Activated CD4-positive, alpha-beta T cell treated with anti-CD3 and anti-CD28 coated beads, Interleukin-2, amount 10 ng/mL, durations not matched to agents 24 days and 14 days (primary cell): Measurements from ENCODE around the gene TEAD3. TPM values are rescaled to one million over a fixed set of nuclear protein-coding genes. Genes with fewer than 3 reads are reported as not detected.
A peak's percentile ranks its signal among the peaks of the same experiment; 100 is the strongest.
"Not testable (repeated sequence)": the region's sequence is repeated elsewhere in the genome, so short reads cannot be mapped to it uniquely, and the experiment has no call there.

Experiments
- DNase-seq: peaks from one replicate; pipeline ENCODE4 v3.0.0; 2022
- H3K27ac Mint-ChIP-seq: one replicate; pipeline ENCODE4 v1.8.0; 2022; ENCODE audit warnings: mild to moderate bottlenecking, mixed read lengths
- H3K27me3 Mint-ChIP-seq: one replicate; pipeline ENCODE4 v1.8.0; 2022; ENCODE audit warnings: mixed read lengths
- H3K36me3 Mint-ChIP-seq: one replicate; pipeline ENCODE4 v1.8.0; 2022; ENCODE audit warnings: low read depth, mild to moderate bottlenecking, mixed read lengths
- H3K4me1 Mint-ChIP-seq: one replicate; pipeline ENCODE4 v1.8.0; 2021; ENCODE audit warnings: mixed read lengths
- H3K4me3 Mint-ChIP-seq: one replicate; pipeline ENCODE4 v1.8.0; 2022; ENCODE audit warnings: mild to moderate bottlenecking, moderate library complexity, mixed read lengths
- H3K9me3 Mint-ChIP-seq: one replicate; pipeline ENCODE4 v1.8.0; 2021; ENCODE audit warnings: mixed read lengths
- intact Hi-C: fragments of 100-400 bp; cut with micrococcal nuclease; formaldehyde crosslinking; loops from one replicate; pipeline ENCODE4 v1.15.1; 2023
- total RNA-seq: library from RNA; stranded (reverse); gene quantifications from 2 replicates; pipeline ENCODE4 v1.2.3, GENCODE V29; 2022

Gene TEAD3
- 1.7 and 2.2 TPM in 2 replicates for total RNA-seq

GRCh38 chr6:35496841-35497570, at the start of gene TEAD3:
Gene TEAD3, minus strand, starts transcription at chr6:35497079.
- intact Hi-C loops: loop anchor here (5.0 kb wide), 1 partner anchor 45 kb away; the partner anchor contains the start of gene FANCE
- H3K36me3 Mint-ChIP-seq: peaks cover 2% of the 10 kb centered on the region
- H3K9me3 Mint-ChIP-seq: no peaks in the 10 kb centered on the region
- peaks cover 43% of the 10 kb centered on the region for H3K27me3 Mint-ChIP-seq
- peak within 1 kb of the TSS; percentile 82 for H3K4me3 Mint-ChIP-seq
- H3K27ac Mint-ChIP-seq: peak within 1 kb of the TSS; percentile 83
- peak; percentile 89 for DNase-seq
- peaks cover 15% of the 10 kb centered on the region for H3K4me1 Mint-ChIP-seq

DNA sequence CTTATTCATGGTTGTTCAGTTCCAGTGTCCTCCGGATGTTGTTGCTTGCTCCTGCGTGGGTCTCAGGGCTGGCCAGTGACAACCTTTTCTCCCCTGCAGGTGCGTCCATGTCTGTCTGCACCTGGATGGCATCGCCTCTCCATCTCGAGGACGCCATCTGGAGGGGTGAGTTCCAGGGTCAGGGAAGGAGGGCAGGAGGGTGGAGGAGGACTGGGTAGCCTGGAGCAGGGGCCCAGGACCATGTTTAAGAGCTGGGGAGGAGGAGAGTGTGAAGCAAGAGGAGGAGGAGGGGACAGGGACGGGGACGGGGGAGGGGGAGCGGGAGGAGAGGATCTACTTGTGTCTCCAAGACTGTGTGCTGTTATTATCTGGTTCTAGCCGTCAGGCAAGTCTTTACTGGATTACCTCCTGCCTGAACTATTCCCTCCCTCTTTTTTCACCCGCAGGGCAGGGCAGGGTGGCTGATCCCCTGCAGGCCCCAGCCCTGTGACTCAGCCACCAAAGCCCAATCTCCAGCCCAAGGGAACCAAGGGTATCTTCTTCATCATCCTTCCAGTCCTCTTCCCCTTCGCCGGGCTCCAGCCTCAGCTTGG, 48.0 kb upstream of the TEAD3 start:
- peaks cover 8% of the 10 kb centered on the region for H3K27me3 Mint-ChIP-seq

DNA sequence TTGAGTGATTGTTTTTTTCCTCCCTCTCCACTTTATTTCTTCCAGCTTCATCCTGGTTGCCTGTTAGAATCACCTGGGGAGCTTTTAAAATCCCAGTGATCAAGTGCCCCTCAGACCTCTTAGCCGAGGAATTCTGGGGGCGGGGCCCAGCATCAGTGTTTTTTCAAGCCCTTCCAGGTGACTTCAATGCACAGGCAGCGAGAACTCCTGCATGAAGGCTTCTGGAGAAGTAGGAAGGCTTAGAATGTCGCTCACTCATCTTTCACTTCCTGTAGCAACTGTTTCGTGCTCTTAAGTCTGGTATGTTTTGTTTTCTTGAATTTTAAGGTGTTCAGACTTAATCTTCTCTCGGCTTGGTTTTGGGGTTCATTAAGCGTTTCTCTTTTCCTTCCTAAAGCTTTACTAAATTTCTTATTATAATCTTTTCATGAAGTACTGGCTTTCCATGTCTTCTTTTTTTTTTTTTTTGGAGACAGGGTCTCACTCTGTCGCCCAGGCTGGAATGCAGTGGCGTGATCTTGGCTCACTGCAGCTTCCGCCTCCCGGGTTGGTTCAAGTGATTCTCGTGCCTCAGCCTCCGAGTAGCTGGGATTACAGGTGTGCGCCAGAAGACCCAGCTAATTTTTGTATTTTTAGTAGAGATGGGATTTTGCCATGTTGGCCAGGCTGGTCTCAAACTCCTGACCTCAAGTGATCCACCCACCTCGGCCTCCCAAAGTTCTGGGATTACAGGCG, 46.7 kb upstream of the TEAD3 start:
- Mint-ChIP-seq H3K27ac (no peak overlapping the region), H3K9me3 (no peaks in the 10 kb centered on the region), H3K4me3 (no peak overlapping the region), H3K4me1 (peaks cover 5% of the 10 kb centered on the region), H3K27me3 (peaks cover 10% of the 10 kb centered on the region), H3K36me3 (no peaks in the 10 kb centered on the region)
- DNase-seq: no peak
- intact Hi-C loops: no loop called here

More for the DNA sequence above, 48.0 kb upstream of the TEAD3 start:
- DNase-seq: no peak
- Mint-ChIP-seq H3K27ac (no peak overlapping the region), H3K9me3 (no peaks in the 10 kb centered on the region), H3K4me3 (no peak overlapping the region), H3K4me1 (peaks cover 5% of the 10 kb centered on the region), H3K36me3 (no peaks in the 10 kb centered on the region)
- intact Hi-C loops: no loop called here

GRCh38 chr6:35541836-35542235, 45.0 kb upstream of the TEAD3 start:
- Mint-ChIP-seq H3K27me3 (peaks cover 3% of the 10 kb centered on the region), H3K9me3 (no peaks in the 10 kb centered on the region), H3K4me1 (peaks cover 5% of the 10 kb centered on the region), H3K36me3 (no peaks in the 10 kb centered on the region), H3K4me3 (no peak overlapping the region), H3K27ac (no peak overlapping the region)
- intact Hi-C loops: no loop called here
- DNase-seq: no peak

DNA sequence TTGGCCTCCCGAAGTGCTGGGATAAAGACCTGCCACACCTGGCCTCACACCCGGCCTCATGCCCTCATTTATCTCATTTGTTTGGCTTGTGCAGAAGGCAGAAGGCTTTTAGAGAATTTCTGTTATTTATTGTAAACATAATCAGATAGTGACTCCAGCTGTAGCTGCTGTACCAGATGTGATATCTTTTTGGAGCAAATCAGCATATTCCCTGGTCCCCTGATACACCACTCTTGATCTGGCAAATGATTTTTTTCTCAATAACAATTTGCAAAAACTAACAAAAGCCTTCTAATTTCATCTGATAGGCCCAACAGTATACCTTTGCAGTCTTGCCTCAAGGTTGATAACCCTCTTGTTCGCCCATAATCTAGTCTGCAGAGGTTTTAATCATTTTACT, 42.3 kb upstream of the TEAD3 start:
- no peak overlapping the region for H3K4me3 Mint-ChIP-seq
- H3K9me3 Mint-ChIP-seq: no peaks in the 10 kb centered on the region
- intact Hi-C loops: no loop called here
- peaks cover 11% of the 10 kb centered on the region for H3K4me1 Mint-ChIP-seq
- H3K27me3 Mint-ChIP-seq: peaks cover 14% of the 10 kb centered on the region
- DNase-seq: no peak
- H3K27ac Mint-ChIP-seq: no peak overlapping the region
- no peaks in the 10 kb centered on the region for H3K36me3 Mint-ChIP-seq

- not testable (repeated sequence) for H3K9me3 Mint-ChIP-seq, H3K4me1 Mint-ChIP-seq, H3K27ac Mint-ChIP-seq
Observed at GRCh38 chr6:35535847-35536246, 39.0 kb upstream of the TEAD3 start.

GRCh38 chr6:35534407-35535170, 37.7 kb upstream of the TEAD3 start:
- Mint-ChIP-seq H3K4me1 (peaks cover 8% of the 10 kb centered on the region), H3K36me3 (no peaks in the 10 kb centered on the region), H3K4me3 (no peak overlapping the region), H3K27me3 (peaks cover 25% of the 10 kb centered on the region), H3K9me3 (no peaks in the 10 kb centered on the region), H3K27ac (no peak overlapping the region)
- no peak for DNase-seq
- intact Hi-C loops: no loop called here

More at GRCh38 chr6:35535847-35536246, 39.0 kb upstream of the TEAD3 start:
- intact Hi-C loops, DNase-seq, H3K4me3 Mint-ChIP-seq, H3K36me3 Mint-ChIP-seq: not testable (repeated sequence)
- peaks cover 25% of the 10 kb centered on the region for H3K27me3 Mint-ChIP-seq

- no peaks in the 10 kb centered on the region for H3K36me3 Mint-ChIP-seq
- H3K4me1 Mint-ChIP-seq: peaks cover 8% of the 10 kb centered on the region
- H3K27ac Mint-ChIP-seq: no peak overlapping the region
- no peak overlapping the region for H3K4me3 Mint-ChIP-seq
- H3K27me3 Mint-ChIP-seq: peaks cover 21% of the 10 kb centered on the region
- intact Hi-C loops: no loop called here
- no peak for DNase-seq
- no peaks in the 10 kb centered on the region for H3K9me3 Mint-ChIP-seq
Observed at GRCh38 chr6:35533981-35534380, 37.1 kb upstream of the TEAD3 start.

GRCh38 chr6:35532126-35532525, 35.2 kb upstream of the TEAD3 start:
- Mint-ChIP-seq H3K36me3 (no peaks in the 10 kb centered on the region), H3K27me3 (peaks cover 24% of the 10 kb centered on the region), H3K27ac (no peak overlapping the region), H3K4me1 (peaks cover 10% of the 10 kb centered on the region), H3K9me3 (no peaks in the 10 kb centered on the region), H3K4me3 (no peak overlapping the region)
- no peak for DNase-seq
- intact Hi-C loops: no loop called here

GRCh38 chr6:35524380-35525020, 27.6 kb upstream of the TEAD3 start:
- Mint-ChIP-seq H3K4me1 (peaks cover 16% of the 10 kb centered on the region), H3K4me3 (no peak overlapping the region), H3K9me3 (no peaks in the 10 kb centered on the region), H3K36me3 (no peaks in the 10 kb centered on the region), H3K27me3 (peaks cover 5% of the 10 kb centered on the region), H3K27ac (no peak overlapping the region)
- DNase-seq: no peak
- intact Hi-C loops: loop anchor here (5.0 kb wide), 1 partner anchor 58 kb away; no protein-coding TSS in a partner anchor

GRCh38 chr6:35522660-35523658, 26.1 kb upstream of the TEAD3 start:
- peaks cover 5% of the 10 kb centered on the region for H3K27me3 Mint-ChIP-seq
- peak overlapping the region; percentile 64 for H3K27ac Mint-ChIP-seq
- intact Hi-C loops: loop anchor here (1.0 to 5.0 kb wide), 3 partner anchors 29 to 214 kb away; partner anchors contain the start of gene ARMC12
- H3K4me1 Mint-ChIP-seq: peaks cover 16% of the 10 kb centered on the region
- H3K4me3 Mint-ChIP-seq: peak overlapping the region; percentile 73
- H3K9me3 Mint-ChIP-seq: no peaks in the 10 kb centered on the region
- DNase-seq: peak; percentile 89
- no peaks in the 10 kb centered on the region for H3K36me3 Mint-ChIP-seq

DNA sequence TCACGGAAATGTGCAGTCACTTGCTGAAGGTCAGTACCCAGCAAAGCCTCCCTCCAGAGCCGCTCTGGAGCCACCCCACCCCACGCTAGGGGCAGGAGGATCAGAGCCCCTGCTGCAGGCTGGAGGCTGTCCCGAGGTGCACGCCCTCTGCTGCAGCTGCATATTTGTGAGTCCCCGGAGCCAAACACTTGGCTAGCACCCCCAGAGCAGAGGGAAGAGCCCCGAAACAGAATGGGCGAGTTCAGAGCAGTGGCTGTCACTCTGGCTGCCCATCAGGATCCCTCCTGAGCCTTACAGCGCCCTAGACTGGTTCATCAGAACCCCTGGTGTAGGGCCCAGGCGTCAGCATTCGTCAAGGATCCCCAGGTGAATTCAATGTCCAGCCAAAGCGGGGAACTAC, 25.3 kb upstream of the TEAD3 start:
- no peak for DNase-seq
- Mint-ChIP-seq H3K36me3 (no peaks in the 10 kb centered on the region), H3K27me3 (peaks cover 2% of the 10 kb centered on the region), H3K9me3 (no peaks in the 10 kb centered on the region), H3K27ac (peak overlapping the region; percentile 20), H3K4me1 (peaks cover 14% of the 10 kb centered on the region), H3K4me3 (no peak overlapping the region)
- intact Hi-C loops: loop anchor here (5.0 kb wide), 1 partner anchor 60 kb away; no protein-coding TSS in a partner anchor
